Measurements from ENCODE around the gene C6orf136.

- TF ChIP-seq CTCF (IDR thresholded peaks at IDR 0.05; ENCODE audit: insufficient read depth, low read length, poor library complexity, severe bottlenecking) (no peak), EZH2phosphoT487 (conservative IDR thresholded peaks at IDR 0.05; ENCODE audit: low read length) (no peak)
Observed at GRCh38 chr6:30686009-30686907, 39.3 kb downstream of the C6orf136 start, which contains the start of gene PPP1R18.
